Suprapubic skin (tissue), 4 donors: ENCODE measurements around the gene DOCK6. TPM values are rescaled to one million over a fixed set of nuclear protein-coding genes. Genes with fewer than 3 reads are reported as not detected.
A peak's percentile ranks its signal among the peaks of the same experiment; 100 is the strongest.

Experiments used
- DNase-seq, 2 donors: peaks; one replicate each; pipeline ENCODE4 v3.0.0-alpha.2; 2019; ENCODE audit warnings: low spot score in 2 of 2
- H3K27ac ChIP-seq: fragments of 200-600 bp; sonication (generic); one replicate; pipeline ENCODE4 v1.5.1; 2019
- H3K27me3 ChIP-seq: fragments of 200-600 bp; sonication (generic); one replicate; pipeline ENCODE4 v1.5.1; 2019
- H3K36me3 ChIP-seq: fragments of 200-600 bp; sonication (generic); one replicate; pipeline ENCODE4 v1.5.1; 2019
- H3K4me1 ChIP-seq: fragments of 200-600 bp; sonication (generic); one replicate; pipeline ENCODE4 v1.5.1; 2019
- H3K4me3 ChIP-seq: fragments of 200-600 bp; sonication (generic); one replicate; pipeline ENCODE4 v1.5.1; 2019; ENCODE audit warnings: mild to moderate bottlenecking
- H3K9me3 ChIP-seq: fragments of 200-600 bp; sonication (generic); one replicate; pipeline ENCODE4 v1.5.1; 2019
- CTCF ChIP-seq, 2 donors: fragments of 200-600 bp in 1 of 2; fragments of 450-650 bp in 1 of 2; sonication (generic) in 1 of 2; IDR thresholded peaks; one replicate each; pipeline ENCODE4 v1.5.1; 2016 to 2019; ENCODE audit warnings: antibody characterized with exemption in 2 of 2, mild to moderate bottlenecking in 1 of 2, moderate library complexity in 1 of 2
- EP300 ChIP-seq: sonication (generic); formaldehyde crosslinking; IDR thresholded peaks from one replicate; pipeline ENCODE4 v1.6.1; 2017; ENCODE audit warnings: antibody characterized with exemption
- POLR2A ChIP-seq, 2 donors: fragments of 450-650 bp; IDR thresholded peaks; one replicate each; pipeline ENCODE4 v1.6.1; 2017; ENCODE audit warnings: antibody characterized with exemption in 2 of 2, mild to moderate bottlenecking in 2 of 2, moderate library complexity in 2 of 2
- POLR2AphosphoS5 ChIP-seq, 3 donors: sonication (generic); formaldehyde crosslinking; IDR thresholded peaks; one replicate each; pipeline ENCODE4 v1.6.1; 2017; ENCODE audit warnings: antibody characterized with exemption in 3 of 3
- WGBS: methylation state at CpG from one replicate; pipeline ENCODE4 v1.1.5; 2018; 5-methylcytosine and 5-hydroxymethylcytosine counted together
- total RNA-seq, 4 donors: library from RNA; depleted of rRNA; stranded (reverse); fragments of >200 nt; gene quantifications; one replicate each; pipeline ENCODE4 v1.1.0, GENCODE V29; 2016

DOCK6 gene
- total RNA-seq, 4 donors from 2014 or later: 69.7 to 188 (median 98.3) TPM

- no peak for TF ChIP-seq CTCF (IDR thresholded peaks at IDR 0.05)
- TF ChIP-seq POLR2AphosphoS5 (IDR thresholded peaks at IDR 0.05): peak in 1 of 3 donors; percentile 35
- no peak for TF ChIP-seq EP300
- Histone ChIP-seq H3K4me3 (no peak overlapping the region), H3K4me1 (peaks cover 49% of the 10 kb centered on the region), H3K27me3 (no peaks in the 10 kb centered on the region), H3K27ac (peak overlapping the region; percentile 71), H3K36me3 (no peaks in the 10 kb centered on the region), H3K9me3 (no peaks in the 10 kb centered on the region)
- DNase-seq: no peak
- 56% methylated on average over 6 of the region's 11 CpGs for WGBS
Observed at GRCh38 chr19:11265785-11266236, 3.5 kb upstream of the DOCK6 start.

- Histone ChIP-seq H3K27ac (peak overlapping the region; percentile 78), H3K9me3 (no peaks in the 10 kb centered on the region), H3K4me1 (peaks cover 49% of the 10 kb centered on the region), H3K36me3 (no peaks in the 10 kb centered on the region), H3K27me3 (no peaks in the 10 kb centered on the region), H3K4me3 (no peak overlapping the region)
- DNase-seq: no peak
- 82% methylated on average over 3 of the region's 6 CpGs for WGBS
- TF ChIP-seq CTCF (IDR thresholded peaks at IDR 0.05) (no peak), POLR2AphosphoS5 (IDR thresholded peaks at IDR 0.05) (no peak), EP300 (no peak), POLR2A (IDR thresholded peaks at IDR 0.05) (no peak)
Observed at GRCh38 chr19:11265177-11265784, 3.0 kb upstream of the DOCK6 start.

- peak overlapping the region; percentile 78 for H3K27ac ChIP-seq
- H3K27me3 ChIP-seq: no peaks in the 10 kb centered on the region
- peaks cover 47% of the 10 kb centered on the region for H3K4me1 ChIP-seq
- H3K9me3 ChIP-seq: no peaks in the 10 kb centered on the region
- TF ChIP-seq POLR2AphosphoS5 (IDR thresholded peaks at IDR 0.05): no peak
- TF ChIP-seq EP300: no peak
- DNase-seq: peak in 1 of 2 donors; percentile 70
- no peak overlapping the region for H3K4me3 ChIP-seq
- no peaks in the 10 kb centered on the region for H3K36me3 ChIP-seq
- WGBS: 61% methylated on average over 17 of the region's 19 CpGs
Observed at GRCh38 chr19:11264452-11265176, 2.3 kb upstream of the DOCK6 start.

- WGBS: 91% methylated on average over 6 of the region's 6 CpGs
- Histone ChIP-seq H3K4me3 (no peak overlapping the region), H3K9me3 (no peaks in the 10 kb centered on the region), H3K27me3 (no peaks in the 10 kb centered on the region), H3K4me1 (peaks cover 39% of the 10 kb centered on the region), H3K36me3 (no peaks in the 10 kb centered on the region), H3K27ac (no peak overlapping the region)
- no peak for TF ChIP-seq EP300
- no peak for DNase-seq
Observed at GRCh38 chr19:11263726-11264125, 1.4 kb upstream of the DOCK6 start.

- no peaks in the 10 kb centered on the region for H3K9me3 ChIP-seq
- H3K4me3 ChIP-seq: peak overlapping the region; percentile 91
- H3K36me3 ChIP-seq: no peaks in the 10 kb centered on the region
- peaks cover 39% of the 10 kb centered on the region for H3K4me1 ChIP-seq
- no peaks in the 10 kb centered on the region for H3K27me3 ChIP-seq
- peak overlapping the region; percentile 87 for H3K27ac ChIP-seq
- WGBS: 30% methylated on average over 12 of the region's 18 CpGs
- TF ChIP-seq POLR2AphosphoS5 (IDR thresholded peaks at IDR 0.05) (no peak), CTCF (IDR thresholded peaks at IDR 0.05) (no peak), POLR2A (IDR thresholded peaks at IDR 0.05) (no peak), EP300 (no peak)
- no peak for DNase-seq
Observed at GRCh38 chr19:11261431-11261970, 823 bp downstream of the DOCK6 start.

- no peaks in the 10 kb centered on the region for H3K36me3 ChIP-seq
- 77% methylated on average over 5 of the region's 5 CpGs for WGBS
- no peak for TF ChIP-seq EP300
- TF ChIP-seq POLR2A (IDR thresholded peaks at IDR 0.05): no peak
- TF ChIP-seq POLR2AphosphoS5 (IDR thresholded peaks at IDR 0.05): no peak
- no peak for TF ChIP-seq CTCF (IDR thresholded peaks at IDR 0.05)
- H3K27ac ChIP-seq: no peak overlapping the region
- no peaks in the 10 kb centered on the region for H3K9me3 ChIP-seq
- no peak for DNase-seq
- peak overlapping the region; percentile 91 for H3K4me3 ChIP-seq
- H3K4me1 ChIP-seq: peaks cover 38% of the 10 kb centered on the region
- no peaks in the 10 kb centered on the region for H3K27me3 ChIP-seq
Observed at GRCh38 chr19:11260996-11261395, 1.3 kb downstream of the DOCK6 start.
